ENCODE measurements around the gene CCDC88C.

- no peak for TF ChIP-seq CTCF (IDR thresholded peaks at IDR 0.05)
- TF ChIP-seq POLR2A (IDR thresholded peaks at IDR 0.05), result no peak
- TF ChIP-seq EP300 (IDR thresholded peaks at IDR 0.05), result no peak
These were observed 190.4 kb downstream of the CCDC88C start for GRCh38 chr14:91227183-91227628.
